Subcutaneous adipose tissue (tissue), 4 donors: ENCODE data around the gene ALDOB. TPM values are rescaled to one million over a fixed set of nuclear protein-coding genes. Genes with fewer than 3 reads are reported as not detected.

Experiments used
- total RNA-seq, 4 donors: library from RNA; depleted of rRNA; stranded (reverse); fragments of >200 nt; gene quantifications; one replicate each; pipeline ENCODE4 v1.1.0, GENCODE V29; 2016
- TF ChIP-seq, protein P1 (sequence below): fragments of 450-650 bp; IDR thresholded peaks from one replicate; pipeline ENCODE4 v1.5.1; 2016; ENCODE audit warnings: low read depth, mild to moderate bottlenecking, control low read depth, antibody characterized with exemption, moderate library complexity

The ALDOB gene
- total RNA-seq, 4 donors from 2014 or later = not detected

DNA sequence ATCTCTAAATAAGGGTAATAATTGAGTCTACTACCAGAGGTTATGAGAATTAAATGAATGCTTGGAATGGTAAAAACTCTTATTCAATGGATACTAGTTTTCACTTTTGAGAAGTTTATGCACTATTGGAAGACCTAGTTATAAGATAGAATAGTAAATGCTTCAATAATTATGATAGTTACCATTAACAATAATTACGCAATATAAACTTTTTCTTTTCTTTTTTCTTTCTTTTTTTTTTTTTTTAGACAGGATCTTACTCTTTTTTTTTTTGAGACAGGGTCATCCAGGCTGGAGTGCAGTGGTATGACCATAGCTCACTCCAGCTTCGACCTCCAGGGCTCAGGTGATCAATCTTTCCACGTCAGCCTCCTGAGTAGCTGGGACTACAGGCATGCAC is 6.7 kb downstream of the ALDOB start:
- TF ChIP-seq, protein P1, sequence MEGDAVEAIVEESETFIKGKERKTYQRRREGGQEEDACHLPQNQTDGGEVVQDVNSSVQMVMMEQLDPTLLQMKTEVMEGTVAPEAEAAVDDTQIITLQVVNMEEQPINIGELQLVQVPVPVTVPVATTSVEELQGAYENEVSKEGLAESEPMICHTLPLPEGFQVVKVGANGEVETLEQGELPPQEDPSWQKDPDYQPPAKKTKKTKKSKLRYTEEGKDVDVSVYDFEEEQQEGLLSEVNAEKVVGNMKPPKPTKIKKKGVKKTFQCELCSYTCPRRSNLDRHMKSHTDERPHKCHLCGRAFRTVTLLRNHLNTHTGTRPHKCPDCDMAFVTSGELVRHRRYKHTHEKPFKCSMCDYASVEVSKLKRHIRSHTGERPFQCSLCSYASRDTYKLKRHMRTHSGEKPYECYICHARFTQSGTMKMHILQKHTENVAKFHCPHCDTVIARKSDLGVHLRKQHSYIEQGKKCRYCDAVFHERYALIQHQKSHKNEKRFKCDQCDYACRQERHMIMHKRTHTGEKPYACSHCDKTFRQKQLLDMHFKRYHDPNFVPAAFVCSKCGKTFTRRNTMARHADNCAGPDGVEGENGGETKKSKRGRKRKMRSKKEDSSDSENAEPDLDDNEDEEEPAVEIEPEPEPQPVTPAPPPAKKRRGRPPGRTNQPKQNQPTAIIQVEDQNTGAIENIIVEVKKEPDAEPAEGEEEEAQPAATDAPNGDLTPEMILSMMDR = no peak

DNA sequence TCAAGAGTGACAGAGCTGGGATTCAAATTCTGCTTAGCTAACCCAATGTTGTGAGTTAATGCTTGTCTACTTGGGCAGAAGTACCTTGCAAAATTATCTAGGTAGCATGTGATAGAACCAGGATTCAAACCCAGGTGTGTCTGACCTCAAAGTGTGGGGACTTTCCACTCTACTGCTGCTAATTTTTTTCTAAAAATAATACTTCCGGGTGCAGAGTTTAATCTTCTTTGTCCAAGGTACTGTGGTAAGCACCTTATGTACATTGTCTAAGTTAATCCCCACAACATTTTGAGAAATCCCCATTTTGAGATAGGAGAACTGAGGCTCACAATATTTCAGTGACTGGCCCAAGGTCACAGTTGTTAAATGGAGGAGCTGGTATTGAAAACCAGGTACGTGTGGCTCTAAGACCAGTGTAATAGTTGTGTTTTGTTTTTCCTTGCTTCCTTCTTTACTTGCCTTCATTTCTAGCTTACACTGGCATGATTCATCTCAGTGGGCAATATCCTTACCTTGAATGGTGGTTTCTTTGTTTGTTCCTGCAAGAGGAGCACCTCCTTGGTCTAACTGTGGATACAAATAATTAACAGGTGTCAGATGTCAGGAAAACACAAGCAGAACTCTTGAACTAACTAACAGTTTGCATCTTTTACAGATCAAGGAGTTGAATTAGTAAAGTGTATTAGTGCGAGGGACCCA is 7.5 kb downstream of the ALDOB start:
- TF ChIP-seq, protein P1 = no peak

DNA sequence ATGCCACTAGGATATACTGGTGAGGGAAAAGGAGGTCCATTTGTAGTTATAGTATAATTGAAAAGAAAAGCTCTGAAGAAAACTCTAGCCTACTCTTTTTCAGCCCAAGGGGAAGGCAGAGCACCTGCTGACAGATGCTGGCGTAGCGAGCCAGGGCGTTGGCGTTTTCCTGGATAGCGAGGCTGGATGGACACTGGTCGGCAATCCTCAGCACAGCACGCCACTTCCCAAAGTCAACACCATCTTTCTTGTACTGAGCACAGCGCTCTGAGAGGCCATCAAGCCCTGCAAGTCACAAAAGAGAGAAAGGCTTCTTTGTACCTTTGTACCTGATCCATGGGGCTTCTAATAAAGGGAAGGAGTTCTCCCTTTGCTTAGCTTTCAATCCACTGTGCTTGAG is 8.2 kb downstream of the ALDOB start:
- TF ChIP-seq, protein P1 = no peak

DNA sequence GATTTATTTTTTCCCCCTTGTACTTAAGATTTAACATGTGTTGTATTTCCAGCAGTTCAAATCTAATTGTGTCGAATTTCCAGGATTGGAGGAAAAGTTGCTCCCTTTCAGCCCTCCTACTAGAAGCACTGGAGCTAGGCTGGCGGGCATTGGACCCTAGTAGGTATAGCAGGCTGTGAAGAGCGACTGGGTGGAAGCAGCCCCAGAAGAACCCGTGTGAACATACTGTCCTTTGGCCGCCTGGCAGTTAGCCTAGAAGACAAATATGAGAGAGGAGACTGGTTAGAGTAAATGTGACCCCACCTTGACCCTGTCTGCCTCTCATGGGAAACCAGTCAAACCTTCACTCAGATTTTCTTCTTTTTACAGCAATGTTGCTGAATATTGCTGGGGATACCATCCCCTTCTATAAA is 13.9 kb downstream of the ALDOB start:
- TF ChIP-seq, protein P1 = no peak

DNA sequence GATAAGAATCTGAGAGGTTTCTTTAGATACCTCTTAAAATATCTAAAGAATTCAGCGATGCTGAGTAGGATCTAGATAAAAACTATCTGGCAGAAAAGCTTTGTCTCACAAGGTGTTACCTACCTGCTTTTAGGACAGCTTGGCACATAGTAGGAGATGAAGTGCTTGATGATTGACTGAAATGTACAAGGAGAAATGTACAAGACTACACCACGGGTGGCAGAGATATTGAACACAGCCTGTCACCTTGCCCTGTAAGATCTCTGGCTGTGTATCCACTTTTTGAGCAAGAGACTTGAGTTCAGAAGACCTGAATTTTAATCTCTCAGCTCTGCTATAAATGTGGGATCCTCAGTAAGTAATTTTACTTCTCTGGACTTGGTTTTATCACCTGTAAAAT is 15.7 kb downstream of the ALDOB start:
- TF ChIP-seq, protein P1 = no peak

DNA sequence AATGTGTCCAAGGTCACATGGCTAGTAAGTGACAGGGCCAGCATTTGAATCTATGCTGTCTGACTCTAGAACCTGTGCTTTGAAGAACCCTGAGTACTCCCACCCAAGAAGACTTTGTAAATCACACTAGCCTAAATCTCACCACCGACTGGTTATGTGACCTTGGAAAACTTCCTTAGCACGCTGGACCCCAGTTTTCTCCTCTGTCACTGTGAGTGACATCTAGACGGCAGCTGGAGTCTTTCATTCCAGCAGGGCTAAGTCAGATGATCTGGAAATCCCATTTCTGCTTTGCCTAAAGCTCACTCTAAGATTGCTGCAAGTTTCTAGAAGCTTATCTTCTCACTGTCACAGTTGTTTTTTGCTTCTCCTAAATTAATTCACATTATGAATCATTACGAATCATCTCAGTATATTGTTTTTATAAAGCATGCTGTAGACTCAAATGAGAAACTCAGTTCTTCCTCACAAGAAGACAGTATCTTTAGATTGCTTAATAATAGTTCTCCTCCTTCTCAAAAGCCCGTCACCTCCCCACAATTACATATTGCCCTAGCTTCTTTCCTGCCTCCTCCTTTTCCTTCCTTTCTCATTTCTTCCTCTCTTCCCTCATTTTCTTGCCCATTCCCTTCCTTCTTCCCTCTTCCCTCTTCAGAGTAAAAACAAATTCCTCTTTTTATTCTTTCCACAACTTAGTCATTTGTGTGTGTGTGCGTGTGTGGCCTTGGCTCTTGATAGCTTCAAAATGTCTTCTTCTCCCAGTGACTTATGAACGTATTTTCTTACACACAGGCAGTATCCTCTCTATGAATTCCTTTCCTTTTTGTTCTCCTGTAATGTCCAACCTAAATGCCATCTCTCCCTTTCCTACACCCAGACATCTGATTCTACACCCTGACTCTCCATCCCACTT is 16.8 kb downstream of the ALDOB start:
- TF ChIP-seq, protein P1 = no peak

DNA sequence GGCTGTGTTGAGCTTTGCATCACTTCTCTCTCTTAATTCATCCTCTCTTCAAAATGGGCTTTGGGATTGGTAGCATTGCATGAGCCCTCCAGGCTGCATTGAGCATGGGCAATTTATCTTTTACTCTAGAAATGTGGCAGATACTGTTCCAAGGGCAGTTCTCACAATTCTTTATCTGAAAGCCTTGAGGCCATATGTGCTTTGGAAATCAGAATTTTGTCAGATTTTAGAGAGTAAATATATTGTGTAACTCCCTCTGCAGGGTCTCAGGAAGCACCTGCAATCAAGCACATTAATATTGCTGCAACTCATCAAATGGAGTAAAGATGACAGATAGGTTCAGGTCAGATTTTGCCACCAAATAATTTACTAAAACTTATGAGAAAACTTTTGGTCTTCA is 17.6 kb downstream of the ALDOB start:
- TF ChIP-seq, protein P1 = no peak
